ENCODE data around the gene LYSMD4. TPM values are rescaled to one million over a fixed set of nuclear protein-coding genes. Genes with fewer than 3 reads are reported as not detected.
"Not testable (repeated sequence)": the region's sequence is repeated elsewhere in the genome, so short reads cannot be mapped to it uniquely, and the experiment has no call there.

Gene LYSMD4
- total RNA-seq (6.4 TPM), polyA plus RNA-seq (10.7 TPM)
- long read RNA-seq, donor 1, transcript LYSMD4-203 (1 exons, 2,122 nt): major isoform, 7 of 7 reads
- long read RNA-seq, donor 1, partial matches to known transcripts: 0 of 7 reads
- long read RNA-seq, donor 1, other reads (novel, unspliced or antisense): 0 of 7 reads
- long read RNA-seq, donor 2: 0 reads
- long read RNA-seq, donor 3, transcript LYSMD4-203 (1 exons, 2,122 nt): major isoform, 64 of 65 reads
- long read RNA-seq, donor 3, partial matches to known transcripts: 0 of 65 reads
- long read RNA-seq, donor 3, other reads (novel, unspliced or antisense): 0 of 65 reads
- long read RNA-seq, donor 4, transcript LYSMD4-203 (1 exons, 2,122 nt): major isoform, 75 of 75 reads
- long read RNA-seq, donor 4, partial matches to known transcripts: 0 of 75 reads
- long read RNA-seq, donor 4, other reads (novel, unspliced or antisense): 0 of 75 reads
- long read RNA-seq, donor 5, transcript LYSMD4-203 (1 exons, 2,122 nt): major isoform, 81 of 83 reads
- long read RNA-seq, donor 5, partial matches to known transcripts: 0 of 83 reads
- long read RNA-seq, donor 5, other reads (novel, unspliced or antisense): 0 of 83 reads
- long read RNA-seq, donor 6, transcript LYSMD4-203 (1 exons, 2,122 nt): major isoform, 45 of 54 reads
- long read RNA-seq, donor 6, partial matches to known transcripts: 8 of 54 reads
- long read RNA-seq, donor 6, other reads (novel, unspliced or antisense): 0 of 54 reads
- long read RNA-seq, donor 7, transcript LYSMD4-203 (1 exons, 2,122 nt): major isoform, 50 of 50 reads
- long read RNA-seq, donor 7, partial matches to known transcripts: 0 of 50 reads
- long read RNA-seq, donor 7, other reads (novel, unspliced or antisense): 0 of 50 reads
- long read RNA-seq, donor 8, transcript LYSMD4-203 (1 exons, 2,122 nt): major isoform, 14 of 14 reads
- long read RNA-seq, donor 8, partial matches to known transcripts: 0 of 14 reads
- long read RNA-seq, donor 8, other reads (novel, unspliced or antisense): 0 of 14 reads
- long read RNA-seq, donor 9, transcript LYSMD4-203 (1 exons, 2,122 nt): major isoform, 24 of 25 reads
- long read RNA-seq, donor 9, partial matches to known transcripts: 0 of 25 reads
- long read RNA-seq, donor 9, other reads (novel, unspliced or antisense): 0 of 25 reads
- long read RNA-seq, donor 10, transcript LYSMD4-203 (1 exons, 2,122 nt): major isoform, 35 of 35 reads
- long read RNA-seq, donor 10, partial matches to known transcripts: 0 of 35 reads
- long read RNA-seq, donor 10, other reads (novel, unspliced or antisense): 0 of 35 reads

DNA sequence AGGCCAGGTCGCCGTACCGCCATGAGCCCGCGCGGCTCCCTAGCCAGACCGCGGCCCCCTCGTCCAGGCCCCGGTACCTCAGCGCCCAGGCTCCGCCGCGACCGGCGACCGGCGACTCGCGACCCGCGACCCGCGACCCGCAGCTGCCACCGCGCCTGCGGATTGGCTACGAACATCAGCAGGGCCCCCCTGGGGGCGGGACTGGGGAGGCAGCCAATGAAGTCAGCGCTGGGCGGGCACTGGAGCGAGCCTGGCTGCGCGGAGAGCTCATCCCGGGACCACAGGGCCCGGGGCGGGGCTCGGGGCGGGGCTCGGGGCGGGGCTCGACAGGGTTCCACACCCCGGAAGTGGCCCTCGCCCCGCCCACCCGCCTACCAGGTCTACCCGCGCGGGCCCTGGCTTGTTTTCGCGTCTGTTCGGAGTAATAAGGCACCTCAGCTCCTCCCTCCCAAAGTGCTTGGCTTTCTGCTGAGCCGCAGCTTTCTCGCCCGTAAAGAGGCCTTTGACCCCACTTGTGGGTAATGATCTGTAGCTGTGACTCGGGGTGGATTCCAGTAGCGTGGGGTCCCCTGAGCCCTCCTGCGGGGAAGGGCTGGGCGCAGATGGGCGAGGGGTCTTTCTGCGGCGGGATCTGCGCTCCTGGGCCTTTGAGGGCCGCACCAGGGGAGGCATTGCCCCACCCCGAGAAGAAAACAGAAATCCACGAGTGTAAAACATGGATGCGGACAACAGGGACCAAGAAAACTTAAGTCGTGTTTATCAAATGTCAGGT is at the start of gene LYSMD4:
Gene LYSMD4 (minus strand): TSS at position 170 of the 772 bp plus-strand sequence. CDS start 1,438 bp downstream, outside the sequence.
- Histone ChIP-seq H3K9me3 (ENCODE audit: control insufficient read depth in 2 of 2, insufficient read depth in 1 of 2, low read length in 1 of 2) (peaks cover 0 to 4% of the 10 kb centered on the region in 2 donors), H3K36me3 (ENCODE audit: control insufficient read depth in 2 of 2, insufficient read depth in 2 of 2, low read length in 1 of 2) (peaks cover 11% of the 10 kb centered on the region in 2 donors), H3K27ac (ENCODE audit: low read depth in 1 of 2, low read length in 1 of 2) (peak within 1 kb of the TSS; percentile 88 to 95), H3K27me3 (ENCODE audit: control insufficient read depth in 2 of 2, insufficient read depth in 1 of 2, low read length in 1 of 2) (no peaks in the 10 kb centered on the region), H3K4me1 (ENCODE audit: control insufficient read depth in 2 of 2, insufficient read depth in 2 of 2, low read length in 2 of 2) (peaks cover 7 to 25% of the 10 kb centered on the region in 2 donors), H3K4me3 (ENCODE audit: low read length in 2 of 2) (peak within 1 kb of the TSS; percentile 81 to 88)
- DNase-seq (ENCODE audit: low read depth in 6 of 9, low spot score in 9 of 9): peak; percentile 72 to 98 (median 94)
- 15% methylated on average over 69 of the region's 69 CpGs for WGBS

DNA sequence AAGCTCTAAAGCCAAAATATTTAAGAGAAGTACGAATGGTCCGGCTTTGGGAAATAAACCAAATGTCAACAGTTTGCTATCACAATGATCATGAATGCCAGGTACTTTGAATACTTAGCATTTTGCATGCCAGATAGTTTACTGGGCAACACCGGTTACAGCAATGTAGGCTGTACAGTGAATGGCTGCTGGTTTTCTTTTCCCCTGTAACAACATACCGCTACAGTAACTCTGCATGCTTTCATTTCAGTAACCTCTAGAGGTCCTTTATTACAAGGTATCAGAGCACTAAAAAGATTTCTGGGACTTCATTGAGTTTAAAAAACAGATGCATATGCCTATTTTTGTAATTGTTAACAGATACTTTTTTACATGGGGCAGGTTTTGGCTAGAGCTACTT is 48.8 kb upstream of the LYSMD4 start:
- H3K27ac ChIP-seq (ENCODE audit: low read depth in 1 of 2, low read length in 1 of 2); DNase-seq (ENCODE audit: low read depth in 6 of 9, low spot score in 9 of 9); H3K27me3 ChIP-seq (ENCODE audit: control insufficient read depth in 2 of 2, insufficient read depth in 1 of 2, low read length in 1 of 2); H3K36me3 ChIP-seq (ENCODE audit: control insufficient read depth in 2 of 2, insufficient read depth in 2 of 2, low read length in 1 of 2); H3K9me3 ChIP-seq (ENCODE audit: control insufficient read depth in 2 of 2, insufficient read depth in 1 of 2, low read length in 1 of 2); H3K4me1 ChIP-seq (ENCODE audit: control insufficient read depth in 2 of 2, insufficient read depth in 2 of 2, low read length in 2 of 2); H3K4me3 ChIP-seq (ENCODE audit: low read length in 2 of 2): not testable (repeated sequence)
- WGBS: 90% methylated on average over 2 of the region's 4 CpGs

DNA sequence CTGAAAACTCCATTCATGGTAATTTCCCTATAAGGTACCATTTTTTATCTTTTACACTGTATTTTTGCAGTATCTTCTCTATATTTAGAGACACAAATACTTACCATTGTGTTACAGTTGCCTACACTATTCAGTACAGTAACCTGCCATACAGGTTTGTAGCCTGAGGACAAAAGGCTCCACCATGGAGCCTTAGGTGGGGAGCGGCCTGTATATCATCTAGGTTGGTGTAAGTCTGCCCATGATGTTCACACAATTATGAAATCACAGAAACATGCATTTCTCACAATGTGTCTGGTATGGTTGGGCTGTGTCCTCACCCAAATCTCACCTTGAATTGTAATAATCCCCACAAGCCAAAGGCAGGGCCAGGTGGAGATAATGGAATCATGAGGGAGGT is 43.9 kb upstream of the LYSMD4 start:
- Histone ChIP-seq H3K4me3 (ENCODE audit: low read length in 2 of 2) (no peak overlapping the region), H3K9me3 (ENCODE audit: control insufficient read depth in 2 of 2, insufficient read depth in 1 of 2, low read length in 1 of 2) (no peaks in the 10 kb centered on the region), H3K27me3 (ENCODE audit: control insufficient read depth in 2 of 2, insufficient read depth in 1 of 2, low read length in 1 of 2) (no peaks in the 10 kb centered on the region), H3K27ac (ENCODE audit: low read depth in 1 of 2, low read length in 1 of 2) (no peak overlapping the region), H3K36me3 (ENCODE audit: control insufficient read depth in 2 of 2, insufficient read depth in 2 of 2, low read length in 1 of 2) (no peaks in the 10 kb centered on the region), H3K4me1 (ENCODE audit: control insufficient read depth in 2 of 2, insufficient read depth in 2 of 2, low read length in 2 of 2) (no peaks in the 10 kb centered on the region)
- DNase-seq (ENCODE audit: low read depth in 6 of 9, low spot score in 9 of 9): no peak
- 98% methylated on average over 1 of the region's 1 CpG for WGBS

DNA sequence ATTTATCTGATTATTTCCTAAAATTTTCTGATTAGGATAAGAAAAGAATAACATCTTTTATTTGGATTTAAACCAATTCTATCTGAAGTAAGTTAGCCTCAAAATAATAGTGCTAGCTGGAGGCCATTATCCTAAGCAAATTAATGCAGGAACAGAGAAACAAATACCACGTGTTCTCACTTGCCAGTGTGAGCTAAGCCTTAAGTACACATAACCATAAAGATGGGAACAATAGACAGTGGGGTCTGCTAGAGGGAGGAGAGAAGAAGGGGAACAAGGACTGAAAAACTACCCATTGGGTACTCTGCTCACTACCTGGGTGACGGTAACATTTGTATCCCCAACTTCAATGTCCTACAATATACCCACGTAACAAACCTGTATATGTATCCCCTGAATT is 31.3 kb upstream of the LYSMD4 start:
- Histone ChIP-seq H3K4me1 (ENCODE audit: control insufficient read depth in 2 of 2, insufficient read depth in 2 of 2, low read length in 2 of 2) (no peaks in the 10 kb centered on the region), H3K27me3 (ENCODE audit: control insufficient read depth in 2 of 2, insufficient read depth in 1 of 2, low read length in 1 of 2) (no peaks in the 10 kb centered on the region), H3K4me3 (ENCODE audit: low read length in 2 of 2) (no peak overlapping the region), H3K36me3 (ENCODE audit: control insufficient read depth in 2 of 2, insufficient read depth in 2 of 2, low read length in 1 of 2) (no peaks in the 10 kb centered on the region), H3K9me3 (ENCODE audit: control insufficient read depth in 2 of 2, insufficient read depth in 1 of 2, low read length in 1 of 2) (no peaks in the 10 kb centered on the region), H3K27ac (ENCODE audit: low read depth in 1 of 2, low read length in 1 of 2) (no peak overlapping the region)
- no peak for DNase-seq (ENCODE audit: low read depth in 6 of 9, low spot score in 9 of 9)
- 95% methylated on average over 3 of the region's 3 CpGs for WGBS

DNA sequence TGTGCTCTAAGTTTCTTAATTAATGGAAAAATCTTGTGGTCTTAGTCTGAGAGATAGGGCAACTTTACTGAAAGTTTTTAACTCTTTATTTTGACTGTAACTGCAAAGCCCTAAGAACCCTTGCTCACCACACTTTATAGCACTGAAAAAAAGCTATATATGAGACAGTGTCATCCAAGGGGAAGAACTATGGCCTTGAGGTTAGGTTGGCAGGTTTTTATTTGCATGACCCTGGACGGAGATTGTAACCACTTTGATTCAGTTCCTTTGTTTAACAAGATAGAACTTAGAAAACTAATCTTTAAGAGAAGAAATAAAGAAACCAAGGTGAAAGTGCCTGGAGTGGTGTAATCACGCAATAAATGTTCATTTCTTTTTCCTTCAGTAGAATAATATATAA is 30.6 kb upstream of the LYSMD4 start:
- Histone ChIP-seq H3K4me3 (ENCODE audit: low read length in 2 of 2) (no peak overlapping the region), H3K9me3 (ENCODE audit: control insufficient read depth in 2 of 2, insufficient read depth in 1 of 2, low read length in 1 of 2) (no peaks in the 10 kb centered on the region), H3K27me3 (ENCODE audit: control insufficient read depth in 2 of 2, insufficient read depth in 1 of 2, low read length in 1 of 2) (no peaks in the 10 kb centered on the region), H3K27ac (ENCODE audit: low read depth in 1 of 2, low read length in 1 of 2) (no peak overlapping the region), H3K4me1 (ENCODE audit: control insufficient read depth in 2 of 2, insufficient read depth in 2 of 2, low read length in 2 of 2) (no peaks in the 10 kb centered on the region), H3K36me3 (ENCODE audit: control insufficient read depth in 2 of 2, insufficient read depth in 2 of 2, low read length in 1 of 2) (no peaks in the 10 kb centered on the region)
- WGBS: 90% methylated on average over 2 of the region's 2 CpGs
- DNase-seq (ENCODE audit: low read depth in 6 of 9, low spot score in 9 of 9): no peak

DNA sequence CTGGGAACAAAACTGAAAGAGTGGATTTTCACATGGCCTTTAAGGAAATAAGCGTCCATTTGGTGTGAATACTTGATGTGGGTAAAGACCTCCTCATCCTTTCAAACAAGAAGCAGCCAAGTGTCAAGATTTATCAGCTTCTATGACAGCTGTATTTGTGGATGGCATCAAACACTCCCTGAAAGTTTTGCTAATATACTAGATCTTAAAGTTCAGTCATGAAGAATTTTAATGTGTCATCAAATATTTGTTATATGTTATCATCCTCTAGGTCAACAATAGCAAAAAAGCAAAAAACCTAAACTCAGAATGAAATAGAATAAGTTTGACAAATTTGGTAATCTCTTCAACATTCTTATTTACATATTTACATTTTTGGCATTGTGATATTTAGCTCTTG is 29.1 kb upstream of the LYSMD4 start:
- DNase-seq (ENCODE audit: low read depth in 6 of 9, low spot score in 9 of 9): no peak
- Histone ChIP-seq H3K36me3 (ENCODE audit: control insufficient read depth in 2 of 2, insufficient read depth in 2 of 2, low read length in 1 of 2) (no peaks in the 10 kb centered on the region), H3K27ac (ENCODE audit: low read depth in 1 of 2, low read length in 1 of 2) (no peak overlapping the region), H3K4me3 (ENCODE audit: low read length in 2 of 2) (no peak overlapping the region), H3K4me1 (ENCODE audit: control insufficient read depth in 2 of 2, insufficient read depth in 2 of 2, low read length in 2 of 2) (no peaks in the 10 kb centered on the region), H3K27me3 (ENCODE audit: control insufficient read depth in 2 of 2, insufficient read depth in 1 of 2, low read length in 1 of 2) (no peaks in the 10 kb centered on the region), H3K9me3 (ENCODE audit: control insufficient read depth in 2 of 2, insufficient read depth in 1 of 2, low read length in 1 of 2) (no peaks in the 10 kb centered on the region)
- 96% methylated on average over 1 of the region's 1 CpG for WGBS

DNA sequence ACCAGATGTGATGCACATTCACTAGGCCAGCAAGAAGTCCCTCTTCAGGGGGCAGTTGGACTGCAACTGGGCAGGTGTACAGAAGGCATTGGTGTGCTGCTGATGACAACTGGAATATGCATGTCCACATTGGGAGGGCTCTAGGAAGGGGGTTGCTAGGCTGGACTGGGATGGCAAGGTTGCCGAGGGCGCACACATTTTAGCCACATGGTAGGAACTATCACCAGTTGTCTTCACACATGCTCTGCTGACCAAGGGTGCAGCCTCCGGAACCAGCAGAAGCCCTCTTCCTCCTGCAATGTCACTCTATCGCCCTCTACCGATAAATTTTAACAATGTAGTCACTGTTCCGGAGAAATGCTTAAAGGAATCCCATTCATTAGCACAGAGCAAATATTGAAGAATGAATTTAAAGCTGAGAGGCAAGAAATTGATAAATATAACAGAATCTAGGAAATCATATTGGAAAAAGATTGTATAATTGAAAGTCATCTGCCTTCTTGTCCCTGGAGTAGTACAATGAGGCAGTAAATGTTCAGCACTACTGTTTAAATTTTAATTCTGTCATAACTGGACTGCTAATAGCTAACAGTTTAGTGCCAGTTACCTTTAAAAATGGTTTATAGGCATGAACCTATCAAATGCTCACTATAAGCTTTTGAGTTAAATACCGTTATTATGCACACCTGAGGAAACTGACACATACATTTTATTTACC is 22.6 kb upstream of the LYSMD4 start:
- no peaks in the 10 kb centered on the region for H3K27me3 ChIP-seq (ENCODE audit: control insufficient read depth in 2 of 2, insufficient read depth in 1 of 2, low read length in 1 of 2)
- H3K4me1 ChIP-seq (ENCODE audit: control insufficient read depth in 2 of 2, insufficient read depth in 2 of 2, low read length in 2 of 2): peaks cover 2 to 4% of the 10 kb centered on the region in 2 donors
- H3K27ac ChIP-seq (ENCODE audit: low read depth in 1 of 2, low read length in 1 of 2): no peak overlapping the region
- H3K4me3 ChIP-seq (ENCODE audit: low read length in 2 of 2): no peak overlapping the region
- 19% methylated on average over 7 of the region's 7 CpGs for WGBS
- H3K36me3 ChIP-seq (ENCODE audit: control insufficient read depth in 2 of 2, insufficient read depth in 2 of 2, low read length in 1 of 2): no peaks in the 10 kb centered on the region
- DNase-seq (ENCODE audit: low read depth in 6 of 9, low spot score in 9 of 9): peak in 8 of 9 donors; percentile 53 to 82 (median 64)
- H3K9me3 ChIP-seq (ENCODE audit: control insufficient read depth in 2 of 2, insufficient read depth in 1 of 2, low read length in 1 of 2): no peaks in the 10 kb centered on the region

DNA sequence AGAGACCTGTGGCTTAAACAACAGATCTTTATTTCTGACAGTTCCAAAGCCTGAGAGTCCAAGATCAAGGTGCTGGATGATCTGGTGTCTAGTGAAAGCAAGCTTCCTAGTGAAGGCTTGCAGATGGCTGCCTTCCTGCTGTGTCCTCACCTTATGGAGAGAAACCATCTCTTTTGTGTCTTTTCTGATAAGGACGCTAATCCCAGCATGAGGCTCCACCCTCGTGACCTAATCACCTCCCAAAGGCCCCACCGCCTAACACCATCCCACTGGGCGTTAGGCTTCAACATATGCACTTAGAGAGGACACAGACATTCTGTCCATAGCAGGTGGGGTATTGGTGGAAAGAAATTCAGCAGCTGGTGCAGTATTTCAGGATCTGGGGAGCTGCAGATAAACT is 19.8 kb upstream of the LYSMD4 start:
- no peaks in the 10 kb centered on the region for H3K27me3 ChIP-seq (ENCODE audit: control insufficient read depth in 2 of 2, insufficient read depth in 1 of 2, low read length in 1 of 2)
- H3K4me3 ChIP-seq (ENCODE audit: low read length in 2 of 2): no peak overlapping the region
- no peak for DNase-seq (ENCODE audit: low read depth in 6 of 9, low spot score in 9 of 9)
- no peaks in the 10 kb centered on the region for H3K9me3 ChIP-seq (ENCODE audit: control insufficient read depth in 2 of 2, insufficient read depth in 1 of 2, low read length in 1 of 2)
- H3K27ac ChIP-seq (ENCODE audit: low read depth in 1 of 2, low read length in 1 of 2): no peak overlapping the region
- H3K4me1 ChIP-seq (ENCODE audit: control insufficient read depth in 2 of 2, insufficient read depth in 2 of 2, low read length in 2 of 2): peaks cover 2 to 4% of the 10 kb centered on the region in 2 donors
- H3K36me3 ChIP-seq (ENCODE audit: control insufficient read depth in 2 of 2, insufficient read depth in 2 of 2, low read length in 1 of 2): no peaks in the 10 kb centered on the region
- WGBS: 97% methylated on average over 4 of the region's 4 CpGs
